ENCODE measurements around the gene MAGI2.
A peak's percentile ranks its signal among the peaks of the same experiment; 100 is the strongest.

Gene MAGI2

DNA sequence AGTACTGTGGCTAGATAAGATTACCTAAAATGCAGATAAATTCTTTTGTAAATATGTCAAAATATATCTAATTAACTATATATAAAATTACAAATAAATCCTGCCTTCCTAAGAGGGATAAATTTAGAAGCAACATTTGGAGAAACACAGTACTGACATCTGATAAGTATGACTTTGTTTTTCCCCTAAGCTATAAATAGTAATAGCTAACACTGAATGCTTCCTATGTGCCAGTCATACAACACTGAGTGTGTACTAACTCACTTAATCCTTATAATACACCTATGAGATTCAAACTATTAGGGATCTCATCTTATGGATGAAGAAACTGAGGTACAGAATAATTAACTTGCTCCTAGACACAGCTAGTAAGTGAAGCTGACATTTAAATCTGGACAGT lies 733.4 kb downstream of the MAGI2 start:
- DNase-seq (ENCODE audit: low read depth), result no peak

DNA sequence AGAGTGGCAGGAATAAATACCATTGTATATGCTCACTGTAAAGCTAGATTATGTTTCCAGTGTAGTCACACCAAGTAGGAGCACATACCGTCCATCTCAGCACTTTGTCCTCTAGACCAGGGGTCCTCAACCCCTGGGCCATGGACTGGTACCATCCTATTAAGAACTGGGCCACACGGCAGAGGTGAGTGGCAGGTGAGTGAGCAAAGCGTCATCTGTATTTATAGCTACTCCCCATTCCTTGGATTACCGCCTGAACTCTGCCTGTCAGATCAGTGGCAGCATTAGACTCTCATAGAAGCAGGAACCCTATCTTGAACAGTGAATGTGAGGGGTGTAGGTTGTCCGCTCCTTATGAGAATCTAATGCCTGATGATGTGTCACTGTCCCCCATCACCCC lies 735.3 kb downstream of the MAGI2 start:
- DNase-seq (ENCODE audit: low read depth), result no peak

DNA sequence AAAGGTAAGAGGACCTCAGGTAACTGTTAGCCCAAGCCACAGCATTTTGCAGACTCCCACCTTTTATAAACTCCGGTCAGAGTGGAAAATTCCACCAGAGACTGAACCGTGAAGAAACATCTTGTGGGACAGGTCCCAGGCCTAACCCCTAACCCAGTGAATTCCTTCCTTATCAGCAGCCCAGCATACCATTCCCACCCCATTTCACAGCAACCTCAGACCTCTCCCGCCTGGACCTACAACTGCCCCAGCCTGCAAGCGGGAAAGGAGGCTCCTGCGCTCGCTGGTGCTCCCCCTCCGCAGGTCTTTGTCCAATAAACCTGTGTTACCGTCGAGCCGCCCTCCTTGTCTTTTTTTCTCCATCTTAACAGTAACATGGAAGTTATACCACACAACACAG lies 736.6 kb downstream of the MAGI2 start:
- DNase-seq (ENCODE audit: low read depth), result no peak

DNA sequence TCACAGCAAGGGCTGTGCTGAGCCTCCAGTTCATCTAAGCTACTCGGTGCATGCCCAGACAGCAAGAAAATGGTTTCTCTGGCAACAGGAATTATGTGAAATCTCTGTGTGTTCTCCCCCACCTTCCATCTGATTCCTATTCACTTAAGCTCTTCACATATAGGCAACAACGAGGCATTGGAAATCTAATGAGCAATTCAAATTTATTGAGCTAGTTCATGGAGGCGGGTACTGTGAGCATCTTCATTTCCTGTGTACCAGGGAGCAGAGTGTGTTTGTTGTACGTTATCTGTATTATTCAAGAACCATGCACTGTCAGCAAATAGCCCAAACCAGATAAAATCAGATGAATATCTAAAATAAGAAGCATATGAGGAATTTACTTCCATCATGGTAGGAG lies 739.1 kb downstream of the MAGI2 start:
- no peak for DNase-seq (ENCODE audit: low read depth)

DNA sequence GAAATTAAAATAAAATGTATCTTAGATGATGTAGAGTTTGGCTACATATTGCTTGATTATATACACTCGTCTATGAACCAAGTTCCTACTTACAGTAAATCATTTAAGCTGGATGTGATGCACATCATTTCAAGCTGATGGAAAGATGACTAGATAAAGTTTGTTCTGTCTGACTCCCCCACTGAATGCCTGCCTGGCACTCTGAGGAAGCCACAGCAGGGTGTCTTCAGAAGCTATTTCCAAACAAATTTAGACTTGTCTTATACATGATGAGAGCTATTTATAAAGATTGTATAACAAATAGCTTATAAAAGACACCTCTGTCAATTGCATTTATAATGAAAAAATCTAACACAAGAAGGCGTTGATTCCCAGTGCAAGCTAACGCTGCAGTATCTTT lies 741.4 kb downstream of the MAGI2 start:
- DNase-seq (ENCODE audit: low read depth), result no peak

DNA sequence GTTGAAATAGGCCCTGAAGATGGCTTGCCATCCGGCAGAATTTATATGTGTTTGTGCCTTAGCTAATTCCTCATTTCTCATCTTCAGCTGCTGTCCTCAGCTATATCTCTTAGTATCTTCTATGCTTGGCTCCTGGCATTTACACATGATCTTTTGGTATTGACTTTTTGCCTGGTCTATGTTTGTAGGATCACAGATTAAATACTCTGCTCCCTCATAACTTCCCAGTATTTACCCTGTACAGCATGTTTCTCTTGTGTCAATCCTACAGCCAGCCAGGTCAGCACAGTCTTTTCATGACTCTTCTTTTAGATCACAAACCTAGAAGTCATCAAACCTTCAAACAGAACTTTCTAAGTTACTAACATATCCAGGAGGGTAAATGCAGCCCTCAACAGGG lies 743.8 kb downstream of the MAGI2 start:
- DNase-seq (ENCODE audit: low read depth), result no peak

DNA sequence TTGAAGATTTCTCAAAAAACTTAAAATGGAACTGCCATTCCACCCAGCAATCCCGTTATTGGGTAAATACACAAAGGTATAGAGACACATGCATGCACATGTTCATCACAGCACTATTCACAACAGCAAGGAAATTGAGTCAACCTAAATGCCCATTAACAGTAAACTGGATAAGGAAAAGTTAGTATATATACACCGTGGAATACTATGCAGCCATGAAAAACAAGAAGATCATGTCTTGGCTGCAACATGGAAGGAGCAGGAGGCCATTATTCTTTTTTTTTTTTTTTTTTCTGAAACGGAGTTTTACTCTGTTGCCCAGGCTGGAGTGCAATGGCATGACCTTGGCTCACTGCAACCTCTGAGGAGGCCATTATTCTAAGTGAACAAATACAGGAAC lies 749.0 kb downstream of the MAGI2 start:
- DNase-seq (ENCODE audit: low read depth), result no peak

DNA sequence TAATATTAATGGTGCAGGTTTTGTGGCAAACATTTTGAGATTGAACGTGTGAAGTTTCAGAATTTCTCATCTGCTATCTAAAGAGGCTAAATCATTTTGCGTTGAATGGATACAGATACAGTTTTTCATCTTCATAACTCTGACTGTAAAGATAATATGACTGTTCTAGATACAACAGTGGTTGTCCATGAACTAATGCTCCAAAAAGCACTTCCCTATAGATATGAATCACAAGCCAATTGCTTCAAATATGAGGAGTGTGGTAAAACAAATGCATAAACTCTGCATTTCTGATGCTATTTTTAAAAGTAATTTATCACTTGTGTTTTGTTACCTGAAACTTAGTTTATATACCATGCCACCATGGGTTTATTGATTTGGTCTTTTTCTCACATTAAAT lies 750.1 kb downstream of the MAGI2 start:
- DNase-seq (ENCODE audit: low read depth), result no peak

DNA sequence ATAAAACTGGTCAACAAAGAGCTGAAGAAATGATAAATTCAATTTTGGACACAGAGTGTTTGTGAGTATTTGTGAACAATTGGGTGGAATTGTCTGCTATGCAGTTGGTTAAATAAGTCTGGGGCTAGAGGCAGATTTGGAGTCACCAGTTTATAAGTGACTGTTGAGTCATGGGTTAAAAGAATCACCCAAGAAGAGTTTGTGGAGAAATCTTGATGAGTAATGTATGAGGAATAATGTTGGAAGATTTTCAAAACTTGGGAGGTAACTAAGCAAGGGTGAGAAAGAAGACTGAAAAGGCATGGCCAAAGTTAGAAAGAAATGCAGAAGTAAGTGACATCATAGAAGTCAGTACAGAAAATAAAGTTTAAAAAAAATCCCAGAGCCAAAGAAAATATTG lies 750.7 kb downstream of the MAGI2 start:
- DNase-seq (ENCODE audit: low read depth), result peak; percentile 81

DNA sequence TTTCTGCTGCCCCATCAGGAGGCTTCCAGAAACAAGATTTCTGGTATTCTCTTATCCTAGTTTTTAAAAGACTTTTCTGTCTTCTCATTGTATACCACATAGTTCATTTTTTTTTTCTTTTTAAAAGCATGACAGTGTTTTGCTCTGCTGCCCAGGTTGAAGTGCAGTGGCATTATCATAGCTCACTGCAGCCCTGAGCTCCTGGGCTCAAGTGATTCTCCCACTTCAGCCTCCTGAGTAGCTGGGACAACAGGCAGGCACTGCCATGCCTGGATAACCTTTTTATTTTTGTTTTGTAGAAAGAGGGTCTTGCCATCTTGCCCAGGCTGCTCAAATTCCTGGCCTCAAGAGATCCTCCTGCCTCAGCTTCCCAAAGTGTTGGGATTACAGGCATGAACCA lies 757.6 kb downstream of the MAGI2 start:
- no peak for DNase-seq (ENCODE audit: low read depth)

DNA sequence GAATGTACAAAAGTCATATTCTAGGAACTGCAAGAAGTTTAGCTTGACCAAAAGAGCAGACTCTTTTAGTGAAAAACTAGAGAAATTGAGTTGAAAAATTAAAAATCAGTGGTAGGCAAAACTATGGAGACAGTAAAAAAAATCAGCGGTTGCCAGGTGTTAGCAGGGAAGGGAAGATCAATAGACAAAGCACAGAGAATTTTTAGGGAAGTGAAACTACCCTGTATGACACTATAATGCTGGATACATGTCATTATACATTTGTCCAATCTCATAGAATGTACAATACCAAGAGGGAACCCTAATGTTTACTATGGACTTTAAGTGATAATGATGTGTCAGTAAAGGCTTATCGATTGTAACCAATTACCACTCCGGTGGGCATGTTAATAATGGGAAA lies 761.9 kb downstream of the MAGI2 start:
- no peak for DNase-seq (ENCODE audit: low read depth)

DNA sequence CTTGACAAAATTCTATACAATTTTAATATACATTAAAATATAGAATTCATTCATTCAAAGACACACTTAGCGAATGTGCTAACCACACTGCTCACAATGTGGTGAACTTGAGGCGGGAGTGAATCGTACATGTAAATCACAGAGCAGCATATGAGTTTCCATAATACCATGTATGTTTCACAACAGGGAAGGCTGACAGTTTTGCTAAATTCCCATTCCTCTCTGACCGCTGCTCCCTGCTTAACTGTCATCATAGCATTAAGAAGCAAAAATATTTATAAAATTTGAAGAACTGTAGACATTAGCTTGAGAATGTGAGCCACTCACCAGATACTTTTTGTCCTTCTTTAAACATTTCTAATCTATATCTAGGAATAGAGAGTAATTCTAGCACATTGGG lies 763.3 kb downstream of the MAGI2 start:
- no peak for DNase-seq (ENCODE audit: low read depth)

DNA sequence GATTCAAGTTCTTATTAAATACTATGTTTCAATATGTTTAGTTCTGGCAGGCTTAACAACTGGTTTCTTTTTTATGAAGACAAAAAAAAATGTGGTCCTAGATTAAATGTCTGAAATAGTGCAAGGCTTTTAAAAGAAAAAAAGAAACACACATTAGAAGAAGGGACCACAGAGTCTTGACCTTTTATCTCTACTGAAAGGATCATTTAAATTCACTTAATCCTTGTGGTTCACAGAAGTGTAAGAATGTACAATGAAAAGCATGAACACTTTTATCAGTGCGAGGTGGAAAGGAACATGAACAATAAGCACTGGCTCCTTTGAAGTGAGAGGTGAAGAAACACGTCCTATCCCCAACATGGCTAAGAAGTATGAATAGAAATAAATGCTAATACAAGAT lies 765.1 kb downstream of the MAGI2 start:
- DNase-seq (ENCODE audit: low read depth), result no peak

DNA sequence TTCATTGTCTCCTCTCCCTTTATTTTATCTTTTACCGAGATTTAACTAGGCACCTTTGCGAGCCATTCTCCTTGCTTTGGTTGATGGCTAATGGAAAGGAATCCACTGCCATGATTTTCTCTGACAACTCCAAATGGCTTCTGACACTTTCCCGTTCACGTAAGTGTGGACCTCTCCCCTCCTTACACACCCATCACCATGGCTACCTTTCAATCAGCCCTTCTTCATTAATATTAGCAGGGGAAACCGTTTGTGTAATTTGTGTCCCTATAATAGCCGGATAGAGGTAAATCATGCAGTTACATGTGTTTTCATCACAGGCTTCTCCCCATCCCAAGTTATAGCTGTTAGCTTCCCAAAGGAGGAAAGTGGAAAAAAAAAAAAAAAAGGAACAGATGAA lies 767.3 kb downstream of the MAGI2 start:
- no peak for DNase-seq (ENCODE audit: low read depth)

DNA sequence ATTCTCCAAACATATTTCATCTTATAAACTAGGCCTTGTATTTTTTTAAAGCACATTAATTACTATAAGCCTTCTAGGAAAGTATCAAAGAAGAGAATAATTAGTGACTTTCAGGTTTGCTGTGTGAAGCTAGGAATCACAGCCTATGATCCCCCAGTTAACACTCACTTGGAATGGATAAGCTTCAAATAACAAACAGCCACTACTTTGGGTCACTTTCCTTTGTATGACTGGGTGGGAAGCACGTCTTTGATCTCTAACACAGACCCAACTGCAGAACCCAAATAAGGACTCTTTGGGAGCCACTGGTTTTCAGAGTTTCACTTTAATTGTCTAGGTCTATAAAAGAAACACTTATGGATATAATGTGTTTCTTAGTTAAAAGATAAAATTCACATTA lies 769.3 kb downstream of the MAGI2 start:
- no peak for DNase-seq (ENCODE audit: low read depth)

DNA sequence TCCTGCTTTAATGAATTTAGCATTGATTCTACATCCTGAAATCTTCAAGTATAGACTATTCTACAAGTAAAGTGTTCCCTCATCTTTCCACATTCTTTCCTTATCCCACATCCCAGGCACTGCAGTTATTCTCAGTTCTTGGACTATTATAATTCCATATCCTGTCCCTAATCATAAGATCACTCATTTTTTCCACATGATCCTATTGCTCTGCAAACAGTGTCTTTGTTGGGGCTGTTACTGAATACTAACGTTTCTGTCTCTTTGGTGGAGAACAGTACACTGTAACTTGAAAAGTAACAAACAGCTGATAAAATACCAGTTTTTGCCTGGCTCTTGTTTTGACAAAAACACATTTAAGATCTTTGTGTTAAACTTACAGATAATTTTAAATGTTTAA lies 769.9 kb downstream of the MAGI2 start:
- no peak for DNase-seq (ENCODE audit: low read depth)

DNA sequence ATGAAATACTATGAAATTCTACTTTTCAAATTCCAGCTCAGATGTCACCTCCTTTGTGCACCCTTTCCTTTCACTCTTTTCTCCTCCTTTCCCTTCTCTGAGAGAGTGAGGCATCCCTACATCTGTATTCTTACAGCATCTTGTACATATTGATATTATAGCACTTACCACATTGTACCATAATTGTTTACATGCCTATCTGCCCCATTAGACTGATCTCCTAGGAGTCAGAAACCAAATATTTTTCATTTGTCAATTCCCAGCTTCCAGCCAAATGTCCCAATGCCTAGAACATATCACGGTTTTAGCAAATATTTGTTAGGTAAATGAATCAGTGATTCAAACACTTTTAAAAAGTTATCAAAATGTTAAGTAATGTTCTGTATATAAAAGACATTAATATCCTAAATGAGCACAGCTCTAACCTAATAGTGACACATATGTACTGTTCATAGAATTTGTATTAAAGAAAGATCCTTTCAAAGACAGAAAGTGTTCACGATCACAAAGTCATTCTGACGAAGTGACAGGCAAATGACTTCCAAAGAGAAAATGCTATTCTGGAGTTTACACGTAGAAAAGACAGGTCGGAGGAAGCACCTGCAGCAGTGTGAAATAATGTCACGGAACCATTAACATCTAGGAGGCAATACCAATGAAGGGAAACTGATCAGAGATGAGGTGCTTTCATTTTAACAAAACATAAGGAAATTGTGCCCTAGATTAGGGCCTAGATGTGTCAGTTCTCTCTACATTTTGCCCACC lies 774.2 kb downstream of the MAGI2 start:
- no peak for DNase-seq (ENCODE audit: low read depth)

DNA sequence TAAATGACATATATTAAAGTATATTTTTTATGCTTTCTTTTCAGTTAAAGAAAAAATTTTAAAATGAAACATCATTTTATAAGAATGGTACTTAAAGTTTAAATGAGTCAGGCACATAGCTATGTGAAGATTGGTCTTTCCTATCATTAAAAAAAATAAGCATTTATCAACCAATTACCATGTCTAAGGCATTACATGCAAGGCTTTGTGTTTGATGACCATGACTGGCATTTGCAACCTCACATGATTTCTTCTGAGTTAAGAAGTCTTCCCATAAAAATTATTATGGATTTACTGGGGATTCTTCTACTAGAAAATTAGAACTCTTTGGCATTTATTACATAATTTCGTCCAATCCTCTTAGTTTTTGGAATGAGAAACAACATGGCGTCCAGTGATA lies 776.1 kb downstream of the MAGI2 start:
- no peak for DNase-seq (ENCODE audit: low read depth)

DNA sequence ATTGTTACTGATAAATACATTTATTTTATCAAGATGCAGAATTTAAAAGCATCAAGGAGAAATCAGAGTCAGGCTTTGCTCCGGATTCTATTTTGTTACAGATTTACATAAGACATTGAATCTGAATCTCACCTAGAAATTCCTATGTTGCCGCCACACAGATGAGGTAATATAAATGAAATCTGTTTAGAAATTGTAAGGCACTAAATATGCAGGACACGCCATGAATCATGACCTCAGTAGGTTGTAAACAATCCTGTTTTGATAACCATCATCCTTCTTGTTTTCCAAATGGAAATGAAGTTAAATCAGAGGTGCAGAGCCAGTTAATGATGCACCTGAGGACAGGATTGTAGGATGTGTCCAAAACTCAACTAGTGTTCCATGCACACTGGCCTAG lies 778.0 kb downstream of the MAGI2 start:
- DNase-seq (ENCODE audit: low read depth), result no peak

DNA sequence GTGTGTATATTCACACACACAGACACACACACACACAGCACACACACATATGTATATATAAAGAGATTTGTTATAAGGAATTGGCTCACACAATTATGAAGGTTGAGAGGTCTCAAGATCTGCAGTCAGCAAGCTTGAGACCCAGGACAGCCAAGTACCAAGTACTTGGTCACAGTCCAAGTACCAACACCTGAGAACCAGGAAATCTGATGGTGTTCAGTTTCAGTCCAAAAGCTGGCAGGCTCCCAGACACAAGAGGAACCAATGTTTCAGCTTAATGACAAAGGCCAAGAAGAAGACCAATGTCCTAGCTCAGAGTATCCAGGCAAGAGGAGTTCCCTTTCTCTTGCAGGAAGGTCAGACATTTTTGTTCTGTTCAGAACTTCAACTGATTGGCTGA lies 780.2 kb downstream of the MAGI2 start:
- DNase-seq (ENCODE audit: low read depth), result no peak

DNA sequence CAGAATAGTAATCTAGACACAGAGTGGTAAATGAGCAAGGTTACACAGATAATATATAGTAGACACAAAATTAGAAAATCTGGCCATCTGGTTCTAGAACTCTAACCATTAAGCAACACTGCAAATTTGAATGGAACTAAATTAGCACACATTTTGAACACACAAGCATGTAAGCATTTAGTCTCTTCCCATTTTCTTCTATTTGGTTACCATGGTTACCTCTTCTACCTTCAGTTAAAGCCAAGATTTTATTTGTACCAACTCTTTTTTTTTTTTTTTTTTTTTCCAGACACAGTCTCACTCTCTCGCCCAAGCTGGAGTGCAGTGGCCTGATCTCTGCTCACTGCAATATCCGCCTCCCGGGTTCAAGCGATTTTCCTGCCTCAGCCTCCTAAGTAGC lies 790.5 kb downstream of the MAGI2 start:
- DNase-seq (ENCODE audit: low read depth), result no peak

DNA sequence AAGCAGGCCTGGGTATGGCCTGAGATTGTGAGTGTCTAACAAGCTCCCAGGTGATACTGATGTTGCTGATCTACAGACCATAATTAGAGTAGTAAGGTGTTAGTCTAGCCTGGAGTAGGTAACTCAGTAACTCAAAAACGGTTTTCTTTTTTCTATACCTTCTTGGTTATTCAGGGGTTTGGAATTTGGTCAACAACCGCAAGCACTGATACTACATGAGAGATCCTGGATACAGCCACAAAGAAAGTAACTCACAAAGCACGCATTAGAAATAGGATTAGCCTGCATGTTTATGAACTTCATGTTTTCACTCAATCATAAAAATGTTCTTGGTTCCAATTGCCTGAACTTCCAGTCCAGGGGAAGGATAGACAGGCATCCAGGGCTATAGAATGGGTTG lies 803.5 kb downstream of the MAGI2 start:
- no peak for DNase-seq (ENCODE audit: low read depth)

DNA sequence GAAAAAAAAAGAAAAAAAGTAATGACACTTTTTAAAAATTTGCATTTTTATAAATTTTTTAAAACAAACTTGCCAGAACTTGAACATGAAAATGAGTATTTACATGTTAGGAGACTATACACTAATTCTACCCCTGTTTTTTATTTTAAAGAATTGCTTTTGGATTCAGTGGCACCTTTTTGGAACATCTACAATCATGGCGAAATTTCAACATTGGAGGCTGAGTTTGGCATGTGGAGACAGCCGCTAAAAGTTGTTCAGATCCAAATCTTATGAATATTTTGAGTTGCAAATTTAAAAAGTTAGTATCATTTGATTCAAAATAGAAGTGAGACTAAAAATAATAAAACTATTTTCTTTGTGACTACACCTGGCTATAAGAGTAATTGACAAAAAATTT lies 804.2 kb downstream of the MAGI2 start:
- DNase-seq (ENCODE audit: low read depth), result no peak

DNA sequence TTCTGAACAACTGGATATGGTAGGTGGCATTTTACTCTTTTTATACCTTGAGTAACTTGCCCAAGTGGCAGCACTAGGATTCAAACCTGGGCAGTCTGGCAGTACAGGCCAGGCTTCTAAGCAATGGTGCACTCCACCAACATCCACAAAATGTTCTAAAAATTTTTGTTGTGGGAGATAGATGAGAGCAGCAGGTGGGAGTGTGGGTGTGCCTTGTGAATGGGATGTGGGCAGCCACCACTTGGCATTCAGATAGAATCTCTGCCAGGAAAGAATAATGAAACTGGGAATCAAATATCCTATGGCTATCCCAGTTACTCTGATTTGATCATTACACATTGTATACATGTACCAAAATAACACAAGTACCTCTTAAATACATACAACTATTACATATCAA lies 810.7 kb downstream of the MAGI2 start:
- no peak for DNase-seq (ENCODE audit: low read depth)

DNA sequence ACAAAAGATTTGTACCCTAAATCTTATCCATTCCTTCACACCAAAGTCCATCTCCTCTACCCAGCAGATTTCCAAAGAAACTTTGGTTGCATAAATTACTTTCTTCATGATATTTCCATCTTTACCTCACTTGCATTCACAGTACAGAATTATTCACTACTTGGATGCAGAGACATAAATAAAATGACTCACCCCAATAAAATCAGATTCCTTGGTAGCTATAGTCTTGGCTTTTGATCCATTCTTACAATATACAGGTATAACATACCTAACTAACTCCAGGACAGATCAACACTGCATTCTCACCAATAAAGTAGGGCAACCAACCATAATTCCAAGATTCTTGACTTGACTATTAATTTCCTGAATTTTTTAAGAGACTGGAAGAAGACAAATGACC lies 815.1 kb downstream of the MAGI2 start:
- DNase-seq (ENCODE audit: low read depth), result no peak
